MM.1S (cell line): ENCODE measurements around the gene SH3BGR.

Experiments used
- DNase-seq: peaks from one replicate; pipeline ENCODE4 v3.0.0-alpha.2; 2015
- H2AFZ ChIP-seq: fragments of 300-600 bp; sonication (generic); 2 replicates; pipeline ENCODE4 v1.6.0; 2016; ENCODE audit warnings: antibody characterized with exemption, low read length
- H3F3A ChIP-seq: fragments of 300-600 bp; sonication (generic); 2 replicates; pipeline ENCODE4 v1.6.1; 2016; ENCODE audit warnings: mild to moderate bottlenecking, antibody characterized with exemption, low read length, moderate library complexity, mixed read lengths; ENCODE audit not compliant: insufficient read depth
- H3K27ac ChIP-seq: fragments of 300-600 bp; sonication (generic); 2 replicates; pipeline ENCODE4 v1.5.1; 2016; ENCODE audit warnings: mild to moderate bottlenecking, low read length
- H3K27me3 ChIP-seq: fragments of 300-600 bp; sonication (generic); replicated peaks from 2 replicates; pipeline ENCODE4 v1.6.0; 2016; ENCODE audit warnings: low read length; ENCODE audit not compliant: insufficient read depth
- H3K36me3 ChIP-seq: fragments of 300-600 bp; sonication (generic); replicated peaks from 2 replicates; pipeline ENCODE4 v1.6.1; 2016; ENCODE audit warnings: mild to moderate bottlenecking, low read length, mixed read lengths; ENCODE audit not compliant: insufficient read depth
- H3K4me1 ChIP-seq: fragments of 300-600 bp; sonication (generic); 2 replicates; pipeline ENCODE4 v1.6.1; 2016; ENCODE audit warnings: low read length, mixed read lengths
- H3K4me2 ChIP-seq: fragments of 300-600 bp; sonication (generic); 2 replicates; pipeline ENCODE4 v1.6.0; 2016; ENCODE audit warnings: low read depth, low read length
- H3K4me3 ChIP-seq: fragments of 300-600 bp; sonication (generic); 2 replicates; pipeline ENCODE4 v1.5.1; 2016; ENCODE audit warnings: low read length, mixed read lengths
- H3K79me2 ChIP-seq: fragments of 300-600 bp; sonication (generic); 2 replicates; pipeline ENCODE4 v1.6.1; 2016; ENCODE audit warnings: mixed run types, low read length, mixed read lengths
- H3K9ac ChIP-seq: fragments of 300-600 bp; sonication (generic); 2 replicates; pipeline ENCODE4 v1.6.1; 2016; ENCODE audit warnings: low read length, mixed read lengths
- H3K9me2 ChIP-seq: fragments of 300-600 bp; sonication (generic); replicated peaks from 2 replicates; pipeline ENCODE4 v1.6.1; 2016; ENCODE audit warnings: mild to moderate bottlenecking, low read length, mixed read lengths; ENCODE audit not compliant: insufficient read depth
- H3K9me3 ChIP-seq: fragments of 300-600 bp; sonication (generic); replicated peaks from 2 replicates; pipeline ENCODE4 v1.6.1; 2016; ENCODE audit warnings: mild to moderate bottlenecking, low read length, mixed read lengths; ENCODE audit not compliant: insufficient read depth
- H4K20me1 ChIP-seq: fragments of 300-600 bp; sonication (generic); 2 replicates; pipeline ENCODE4 v1.6.1; 2016; ENCODE audit warnings: mild to moderate bottlenecking, low read length, moderate library complexity, mixed read lengths; ENCODE audit not compliant: insufficient read depth
- CTCF ChIP-seq: fragments of 300-600 bp; sonication (generic); IDR thresholded peaks from 2 replicates; pipeline ENCODE4 v1.5.1; 2016; ENCODE audit warnings: antibody characterized with exemption, low read length, mixed read lengths
- EZH2 ChIP-seq: fragments of 300-600 bp; sonication (generic); optimal IDR thresholded peaks from 2 replicates; pipeline ENCODE3; 2017; ENCODE audit warnings: low read depth, mild to moderate bottlenecking, antibody characterized with exemption, low read length, mixed read lengths
- EZH2phosphoT487 ChIP-seq: fragments of 300-600 bp; sonication (generic); IDR thresholded peaks from 2 replicates; pipeline ENCODE4 v1.6.1; 2018; ENCODE audit warnings: antibody characterized with exemption, low read length

The SH3BGR gene

GRCh38 chr21:39502631-39503030, 50.9 kb downstream of the SH3BGR start:
- no peaks in the 10 kb centered on the region for H4K20me1 ChIP-seq
- H3K79me2 ChIP-seq, result no peaks in the 10 kb centered on the region
- no peak overlapping the region for H3K9ac ChIP-seq
- no peaks in the 10 kb centered on the region for H3K4me1 ChIP-seq
- no peaks in the 10 kb centered on the region for H3K9me3 ChIP-seq
- H3K9me2 ChIP-seq, result no peaks in the 10 kb centered on the region
- H2AFZ ChIP-seq, result no peak overlapping the region
- no peaks in the 10 kb centered on the region for H3F3A ChIP-seq
- no peak overlapping the region for H3K27ac ChIP-seq
- H3K27me3 ChIP-seq, result no peaks in the 10 kb centered on the region
- no peak for DNase-seq
- no peaks in the 10 kb centered on the region for H3K36me3 ChIP-seq
- no peak overlapping the region for H3K4me2 ChIP-seq
- H3K4me3 ChIP-seq, result no peak overlapping the region
- no peak for TF ChIP-seq EZH2phosphoT487
- no peak for TF ChIP-seq CTCF
- TF ChIP-seq EZH2, result no peak

GRCh38 chr21:39503123-39503762, 51.5 kb downstream of the SH3BGR start:
- Histone ChIP-seq H3K79me2 (no peaks in the 10 kb centered on the region), H3K36me3 (no peaks in the 10 kb centered on the region), H3K9ac (no peak overlapping the region), H3K27me3 (no peaks in the 10 kb centered on the region), H3K4me3 (no peak overlapping the region), H2AFZ (no peak overlapping the region), H3K4me1 (no peaks in the 10 kb centered on the region), H3K9me2 (no peaks in the 10 kb centered on the region), H4K20me1 (no peaks in the 10 kb centered on the region), H3K9me3 (no peaks in the 10 kb centered on the region), H3F3A (no peaks in the 10 kb centered on the region), H3K27ac (no peak overlapping the region), H3K4me2 (no peak overlapping the region)
- TF ChIP-seq EZH2, result no peak
- TF ChIP-seq EZH2phosphoT487, result no peak
- TF ChIP-seq CTCF, result no peak
- no peak for DNase-seq

GRCh38 chr21:39504230-39504629, 52.5 kb downstream of the SH3BGR start:
- Histone ChIP-seq H2AFZ (no peak overlapping the region), H3K36me3 (no peaks in the 10 kb centered on the region), H3K27ac (no peak overlapping the region), H3K9me2 (no peaks in the 10 kb centered on the region), H3K79me2 (no peaks in the 10 kb centered on the region), H3K4me2 (no peak overlapping the region), H4K20me1 (no peaks in the 10 kb centered on the region), H3K4me3 (no peak overlapping the region), H3K4me1 (no peaks in the 10 kb centered on the region), H3F3A (no peaks in the 10 kb centered on the region), H3K9ac (no peak overlapping the region), H3K27me3 (no peaks in the 10 kb centered on the region), H3K9me3 (no peaks in the 10 kb centered on the region)
- TF ChIP-seq EZH2, result no peak
- TF ChIP-seq CTCF, result no peak
- TF ChIP-seq EZH2phosphoT487, result no peak
- no peak for DNase-seq
